Head of caudate nucleus (tissue), 42 donors: ENCODE measurements around the gene TMEM186.
"Not testable (repeated sequence)": the region's sequence is repeated elsewhere in the genome, so short reads cannot be mapped to it uniquely, and the experiment has no call there.

ENCODE experiments used
- DNase-seq, 42 donors: peaks; one replicate each; pipeline versions ENCODE4 v3.0.0 to v3.0.0-alpha.2; 2020 to 2021; ENCODE audit warnings: mixed read lengths in 7 of 42
- intact Hi-C: fragments of 100-400 bp; cut with DNase I; formaldehyde crosslinking; loops from one replicate; pipeline ENCODE4 v1.15.0; 2022

TMEM186 gene

GRCh38 chr16:8816967-8817655 lies 19.7 kb upstream of the TMEM186 start:
- intact Hi-C loops: no loop called here
- DNase-seq: no peak

GRCh38 chr16:8814095-8814806 lies 16.8 kb upstream of the TMEM186 start:
- intact Hi-C loops: no loop called here
- DNase-seq: no peak

- intact Hi-C loops: no loop called here
- peak in 11 of 42 donors; percentile 19 to 65 (median 37) for DNase-seq
Observed at GRCh38 chr16:8812162-8812843, 14.9 kb upstream of the TMEM186 start.

- no peak for DNase-seq
- intact Hi-C loops: no loop called here
Observed at GRCh38 chr16:8808613-8809353, 11.3 kb upstream of the TMEM186 start.

GRCh38 chr16:8808009-8808408 lies 10.6 kb upstream of the TMEM186 start:
- DNase-seq: no peak
- intact Hi-C loops: no loop called here

GRCh38 chr16:8807189-8807588 lies 9.8 kb upstream of the TMEM186 start:
- no peak for DNase-seq
- intact Hi-C loops: no loop called here

GRCh38 chr16:8806272-8806983 lies 9.0 kb upstream of the TMEM186 start:
- peak in 5 of 42 donors; percentile 20 to 55 (median 41) for DNase-seq
- intact Hi-C loops: no loop called here

- intact Hi-C loops: no loop called here
Observed at GRCh38 chr16:8804313-8804712, 6.9 kb upstream of the TMEM186 start.

GRCh38 chr16:8803733-8804132 lies 6.3 kb upstream of the TMEM186 start:
- intact Hi-C loops, DNase-seq: not testable (repeated sequence)

More at GRCh38 chr16:8804313-8804712, 6.9 kb upstream of the TMEM186 start:
- no peak for DNase-seq

- intact Hi-C loops: no loop called here
- no peak for DNase-seq
Observed at GRCh38 chr16:8801701-8802100, 4.3 kb upstream of the TMEM186 start.

- intact Hi-C loops: loop anchor here (5.0 kb wide), 3 partner anchors 69 to 121 kb away; partner anchors contain the start of genes CARHSP1 and LITAFD
- DNase-seq: no peak
Observed at GRCh38 chr16:8798535-8799157, 1.2 kb upstream of the TMEM186 start.

- no peak for DNase-seq
- intact Hi-C loops: loop anchor here (5.0 kb wide), 3 partner anchors 69 to 121 kb away; partner anchors contain the start of genes CARHSP1 and LITAFD
Observed at GRCh38 chr16:8798174-8798527, 712 bp upstream of the TMEM186 start.

GRCh38 chr16:8796469-8797363 lies 723 bp downstream of the TMEM186 start:
- intact Hi-C loops: loop anchor here (5.0 kb wide), 3 partner anchors 71 to 119 kb away; partner anchors contain the start of genes CARHSP1 and LITAFD
- DNase-seq: no peak

GRCh38 chr16:8795818-8796217 lies 1.6 kb downstream of the TMEM186 start:
- DNase-seq: no peak
- intact Hi-C loops: loop anchor here (5.0 kb wide), 3 partner anchors 71 to 119 kb away; partner anchors contain the start of genes CARHSP1 and LITAFD

- no peak for DNase-seq
- intact Hi-C loops: loop anchor here (5.0 kb wide), 3 partner anchors 72 to 118 kb away; partner anchors contain the start of genes CARHSP1 and LITAFD
Observed at GRCh38 chr16:8795091-8795490, 2.3 kb downstream of the TMEM186 start.

- no peak for DNase-seq
- intact Hi-C loops: no loop called here
Observed at GRCh38 chr16:8788578-8789172, 8.8 kb downstream of the TMEM186 start.

- DNase-seq, intact Hi-C loops: not testable (repeated sequence)
Observed at GRCh38 chr16:8786316-8786715, 11.1 kb downstream of the TMEM186 start.
